ENCODE results near the gene SCRN1. TPM values are rescaled to one million over a fixed set of nuclear protein-coding genes. Genes with fewer than 3 reads are reported as not detected.
A peak's percentile ranks its signal among the peaks of the same experiment; 100 is the strongest.

SCRN1 gene
- total and polyA plus RNA-seq, 2 of the 13 experiments (the other 11 are each of a cell fraction or from before 2014, with no cell fraction given) = 43.2 to 49.8 TPM

DNA sequence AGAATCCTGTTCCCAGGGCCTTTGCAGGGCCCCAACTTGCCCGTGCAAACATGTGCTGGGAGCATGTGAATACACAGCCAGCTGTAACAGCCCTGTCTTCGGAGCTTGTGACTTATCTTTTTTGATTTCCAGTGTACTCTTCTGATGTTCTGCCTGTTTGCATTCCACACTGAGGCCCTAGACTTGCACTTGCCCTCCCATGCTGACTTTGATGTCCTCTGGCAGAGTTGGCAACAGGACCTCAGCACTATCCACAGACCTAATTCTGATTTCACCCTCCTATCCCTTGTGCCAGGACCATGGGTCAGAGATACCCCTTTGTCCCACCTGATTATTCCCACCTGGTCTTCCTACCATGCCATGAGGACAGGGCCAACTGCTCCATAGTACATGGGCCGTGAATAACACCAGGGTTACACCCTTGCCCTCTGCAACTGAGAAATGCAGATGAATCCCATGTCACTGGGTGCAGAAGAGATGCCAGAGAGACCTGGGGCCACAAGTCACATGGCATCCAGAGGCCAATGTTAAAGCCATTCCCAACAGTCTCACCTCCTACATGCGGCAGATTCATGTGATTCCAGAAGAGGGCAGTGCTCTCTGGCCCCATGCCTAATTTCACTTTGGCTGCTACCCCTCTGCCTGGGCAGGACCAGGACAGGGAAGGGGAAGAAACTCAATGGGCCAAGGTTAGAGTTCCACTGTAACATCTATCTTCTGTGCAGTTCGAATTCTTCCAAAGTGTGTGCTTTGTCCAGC, 43.0 kb downstream of the SCRN1 start:
- in situ Hi-C loops (cut with HindIII; ENCODE audit: extremely low pct_ligation_motif_present, low pct_unique_long_range_greater_than_20kb) = no loop called here
- Histone ChIP-seq H3K4me2 (ENCODE audit: low read depth, low read length) (no peak overlapping the region), H3K27me3 (ENCODE audit: control insufficient read depth in 1 of 2, insufficient read depth in 2 of 2, low read length in 2 of 2) (no peaks in the 10 kb centered on the region), H3K36me3 (replicated peaks in 1 of 2; ENCODE audit: control insufficient read depth in 1 of 2, insufficient read depth in 2 of 2, low read length in 2 of 2) (peaks cover 40 to 75% of the 10 kb centered on the region in 2 experiments), H3K9ac (ENCODE audit: insufficient read depth, low read depth, low read length) (no peak overlapping the region), H2AFZ (ENCODE audit: low read length) (no peak overlapping the region), H3K79me2 (ENCODE audit: insufficient read depth, low read length) (no peaks in the 10 kb centered on the region), H3K4me3 (replicated peaks in 1 of 3; ENCODE audit: insufficient read depth in 1 of 3, low read depth in 2 of 3, low read length in 3 of 3) (no peak overlapping the region), H3K4me1 (ENCODE audit: insufficient read depth, low read length) (no peaks in the 10 kb centered on the region), H3K9me3 (ENCODE audit: low read length) (no peaks in the 10 kb centered on the region), H4K20me1 (ENCODE audit: insufficient read depth, low read length) (peaks cover 6% of the 10 kb centered on the region; the same call in 1 of the 2 replicates), H3K27ac (ENCODE audit: extremely low read length, insufficient read depth, low read length) (no peak overlapping the region)
- ATAC-seq (peak; percentile 76), DNase-seq (ENCODE audit: low spot score) (peak; percentile 19), FAIRE-seq (no peak)
- 0 out of 2 replicates have a peak, but pooled peaks have one; percentile 5 for TF ChIP-seq SMC3 (IDR thresholded peaks at IDR 0.05; ENCODE audit: low read length)
- no peak for TF ChIP-seq MXI1 (IDR thresholded peaks at IDR 0.05; ENCODE audit: borderline replicate concordance, low read depth, low read length)
- TF ChIP-seq, protein P1, sequence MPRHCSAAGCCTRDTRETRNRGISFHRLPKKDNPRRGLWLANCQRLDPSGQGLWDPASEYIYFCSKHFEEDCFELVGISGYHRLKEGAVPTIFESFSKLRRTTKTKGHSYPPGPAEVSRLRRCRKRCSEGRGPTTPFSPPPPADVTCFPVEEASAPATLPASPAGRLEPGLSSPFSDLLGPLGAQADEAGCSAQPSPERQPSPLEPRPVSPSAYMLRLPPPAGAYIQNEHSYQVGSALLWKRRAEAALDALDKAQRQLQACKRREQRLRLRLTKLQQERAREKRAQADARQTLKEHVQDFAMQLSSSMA (CRISPR knock-in tag; IDR thresholded peaks at IDR 0.05) = no peak
- TF ChIP-seq, protein P2, sequence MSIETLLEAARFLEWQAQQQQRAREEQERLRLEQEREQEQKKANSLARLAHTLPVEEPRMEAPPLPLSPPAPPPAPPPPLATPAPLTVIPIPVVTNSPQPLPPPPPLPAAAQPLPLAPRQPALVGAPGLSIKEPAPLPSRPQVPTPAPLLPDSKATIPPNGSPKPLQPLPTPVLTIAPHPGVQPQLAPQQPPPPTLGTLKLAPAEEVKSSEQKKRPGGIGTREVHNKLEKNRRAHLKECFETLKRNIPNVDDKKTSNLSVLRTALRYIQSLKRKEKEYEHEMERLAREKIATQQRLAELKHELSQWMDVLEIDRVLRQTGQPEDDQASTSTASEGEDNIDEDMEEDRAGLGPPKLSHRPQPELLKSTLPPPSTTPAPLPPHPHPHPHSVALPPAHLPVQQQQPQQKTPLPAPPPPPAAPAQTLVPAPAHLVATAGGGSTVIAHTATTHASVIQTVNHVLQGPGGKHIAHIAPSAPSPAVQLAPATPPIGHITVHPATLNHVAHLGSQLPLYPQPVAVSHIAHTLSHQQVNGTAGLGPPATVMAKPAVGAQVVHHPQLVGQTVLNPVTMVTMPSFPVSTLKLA (IDR thresholded peaks at IDR 0.05) = peak; percentile 20; the same call in 1 of the 2 replicates
- no peak for TF ChIP-seq MTA1 (CRISPR knock-in tag; IDR thresholded peaks at IDR 0.05; ENCODE audit: borderline replicate concordance)
- TF ChIP-seq ZSCAN9 (CRISPR knock-in tag; IDR thresholded peaks at IDR 0.05; ENCODE audit: borderline replicate concordance) = no peak
- TF ChIP-seq EED (CRISPR knock-in tag; IDR thresholded peaks at IDR 0.05) = no peak
- TF ChIP-seq STAG1 (CRISPR knock-in tag; IDR thresholded peaks at IDR 0.05) = peak; percentile 54
- peak; percentile 52 for TF ChIP-seq CTCF (CRISPR knock-in tag; IDR thresholded peaks at IDR 0.05)
- BruUV-seq (replicated peaks) = no TSS peak
- 83% methylated on average over 4 of the region's 5 CpGs for WGBS (ENCODE audit: low lambda C conversion rate)
- CTCF ChIA-PET (ENCODE audit: low intra/inter-chr PET ratio, low total read pairs) = no interaction called here
- intact Hi-C loops (cut with micrococcal nuclease; ENCODE audit: unreplicated experiment) = loop anchor here (1.0 kb wide), 1 partner anchor 116 kb away; no protein-coding TSS in a partner anchor
- POLR2A ChIA-PET = no interaction called here

Measured in HepG2 (cell line).